ENCODE data around the gene RAD50.

- no peak for TF ChIP-seq CTCF (IDR thresholded peaks at IDR 0.05)
- no peak for TF ChIP-seq EZH2phosphoT487 (IDR thresholded peaks at IDR 0.05)
Measured at GRCh38 chr5:132539716-132540115, 17.1 kb upstream of the RAD50 start.
